K562 (cell line): ENCODE measurements around the gene PCDHGA5. TPM values are rescaled to one million over a fixed set of nuclear protein-coding genes. Genes with fewer than 3 reads are reported as not detected.

ENCODE experiments used
- ARID2 ChIP-seq: fragments of 450-650 bp; IDR thresholded peaks from 2 replicates; pipeline ENCODE4 v1.6.1; 2017; ENCODE audit warnings: antibody characterized with exemption, mild to moderate bottlenecking
- CXXC5 ChIP-seq: fragments of 250-450 bp; sonication (Bioruptor Pico); IDR thresholded peaks from 2 replicates; pipeline ENCODE4 v1.8.0; 2022; ENCODE audit warnings: inconsistent platforms, mild to moderate bottlenecking, moderate library complexity
- FOXK2 ChIP-seq, 2 experiments: fragments of 450-650 bp; IDR thresholded peaks in 1 of 2; conservative IDR thresholded peaks in 1 of 2; 2 replicates each; pipeline ENCODE4 v1.6.1; 2016; ENCODE audit warnings: low read depth in 2 of 2, mild to moderate bottlenecking in 1 of 2
- GABPB1 ChIP-seq: sonication (generic); formaldehyde crosslinking; IDR thresholded peaks from 2 replicates; pipeline ENCODE4 v1.8.0; 2022; ENCODE audit warnings: mild to moderate bottlenecking, missing genetic modification reagents
- HMGN3 ChIP-seq: IDR thresholded peaks from 2 replicates; pipeline ENCODE4 v1.6.1; 2011; ENCODE audit warnings: borderline replicate concordance, low read depth, mild to moderate bottlenecking, mixed read lengths, low read length; ENCODE audit not compliant: insufficient read length; ENCODE audit errors: extremely low read depth
- MYNN ChIP-seq, 2 experiments: sonication (generic); formaldehyde crosslinking in 1 of 2; IDR thresholded peaks; 2 replicates each; pipeline versions ENCODE4 v1.5.0 to v1.6.1; 2016 to 2020; ENCODE audit warnings: antibody characterized with exemption in 1 of 2, missing genetic modification reagents in 1 of 2
- POLR2H ChIP-seq: IDR thresholded peaks from 2 replicates; pipeline ENCODE4 v1.6.1; 2016; ENCODE audit warnings: missing genetic modification characterization, low read depth, mild to moderate bottlenecking, control low read depth, missing compliant biosample characterization, moderate library complexity
- SMAD4 ChIP-seq: fragments of 250-450 bp; sonication (Bioruptor Pico); conservative IDR thresholded peaks from 2 replicates; pipeline ENCODE4 v1.8.0; 2021; ENCODE audit warnings: inconsistent platforms, mild to moderate bottlenecking, moderate library complexity
- SP2 ChIP-seq: IDR thresholded peaks from 2 replicates; pipeline ENCODE4 v1.6.1; 2011; ENCODE audit warnings: mild to moderate bottlenecking, low read depth, low read length, moderate library complexity; ENCODE audit not compliant: poor library complexity, severe bottlenecking; ENCODE audit errors: extremely low read depth
- STAT5A ChIP-seq: IDR thresholded peaks from 2 replicates; pipeline ENCODE4 v1.6.1; 2012; ENCODE audit warnings: low read length, inconsistent platforms, borderline replicate concordance
- ZZZ3 ChIP-seq: fragments of 450-650 bp; IDR thresholded peaks from 2 replicates; pipeline ENCODE4 v1.6.1; 2016; ENCODE audit warnings: antibody characterized with exemption, mild to moderate bottlenecking, moderate library complexity
- polyA plus RNA-seq, 8 experiments: library from polyadenylated mRNA; depleted of rRNA in 4 of 8; stranded (reverse) in 5 of 8; unstranded in 3 of 8; fragments of >200 nt; fragmentation: Nextera tagmentation in 2 of 8; fragmentation: Illumina TruSeq in 1 of 8; extraction: Ambion mirVana in 2 of 8; extraction: Trizol in 1 of 8; gene quantifications; 2 replicates each; pipeline versions ENCODE4 v1.2.1 to v1.2.3, GENCODE V29; 2011 to 2014; ENCODE audit warnings: inconsistent platforms in 1 of 8, missing spikeins in 1 of 8
- total RNA-seq, 7 experiments: library from RNA; depleted of rRNA in 6 of 7; stranded (reverse); fragments of >200 nt in 6 of 7; fragmentation: Illumina TruSeq in 2 of 7; extraction: Trizol in 2 of 7; gene quantifications; 2 replicates each; pipeline versions ENCODE4 v1.2.1 to v1.2.3, GENCODE V29; 2011 to 2021; ENCODE audit warnings: low replicate concordance in 1 of 7
- TF ChIP-seq, protein P1 (sequence below): fragments of 450-650 bp; IDR thresholded peaks from 2 replicates; pipeline ENCODE4 v1.6.1; 2017; ENCODE audit warnings: antibody characterized with exemption, mild to moderate bottlenecking
- TF ChIP-seq, protein P2 (sequence below), 2 experiments: fragments of 450-650 bp in 1 of 2; sonication (generic) in 1 of 2; formaldehyde crosslinking in 1 of 2; IDR thresholded peaks in 1 of 2; conservative IDR thresholded peaks in 1 of 2; 2 replicates each; pipeline versions ENCODE4 v1.6.1 to v1.8.1; 2016 to 2023; ENCODE audit warnings: mild to moderate bottlenecking in 2 of 2, moderate library complexity in 2 of 2, inconsistent platforms in 1 of 2, missing genetic modification reagents in 1 of 2
- TF ChIP-seq, protein P3 (sequence below): sonication (generic); formaldehyde crosslinking; IDR thresholded peaks from 2 replicates; pipeline ENCODE4 v1.8.0; 2022; ENCODE audit warnings: mild to moderate bottlenecking, missing genetic modification reagents

PCDHGA5 gene
- total and polyA plus RNA-seq, 9 of the 15 experiments (the other 6 are each of a cell fraction or from before 2014, with no cell fraction given) = 0.01 to 0.18 (median 0.12) TPM; not detected in 1

DNA sequence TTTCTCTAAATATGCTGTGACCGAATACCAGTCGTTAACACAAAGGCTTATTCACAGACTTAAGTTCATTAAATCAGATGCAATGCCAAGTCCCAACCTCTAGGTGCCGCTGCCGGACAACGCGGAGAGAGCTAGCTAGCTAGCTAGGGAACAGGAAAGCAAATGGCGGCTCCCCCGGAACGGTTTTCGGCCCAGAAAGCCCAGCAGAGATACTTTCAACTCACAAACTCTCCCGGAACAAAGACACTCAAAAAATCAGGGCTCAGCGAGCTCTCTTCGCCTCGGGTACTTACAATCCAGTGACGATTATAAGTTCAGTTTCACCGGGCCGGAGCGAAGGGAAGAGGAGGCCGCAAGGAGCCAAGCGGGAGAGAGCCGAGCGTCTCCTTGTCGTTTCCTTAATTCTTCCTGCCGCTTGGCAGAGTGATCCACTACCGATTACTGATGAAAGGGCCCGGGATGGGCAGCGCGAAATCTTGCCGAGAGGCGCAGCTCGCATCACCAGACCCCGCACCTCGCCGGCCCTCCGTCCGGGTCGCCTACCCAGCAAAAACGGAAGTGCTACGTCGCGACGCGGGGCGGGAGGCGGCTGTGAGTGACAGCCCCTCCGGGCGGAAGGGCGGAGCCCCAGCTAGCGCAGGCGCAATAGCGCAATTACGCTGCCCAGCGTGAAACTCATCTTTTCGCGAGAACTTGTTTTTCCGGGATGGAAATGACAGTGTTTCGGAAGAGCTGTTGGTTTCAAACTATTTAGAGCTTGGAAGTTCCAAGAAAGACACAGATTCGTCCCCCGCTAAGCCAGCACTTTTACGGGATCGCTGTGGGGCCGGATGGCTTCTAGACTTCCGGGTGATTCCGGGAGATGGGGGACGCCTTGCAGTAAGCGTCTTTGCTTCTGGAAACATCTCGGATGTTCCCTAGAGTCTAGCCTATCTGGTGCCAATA is 43.5 kb upstream of the PCDHGA5 start, which contains the start of gene TAF7 (continued):
- TF ChIP-seq, protein P1, sequence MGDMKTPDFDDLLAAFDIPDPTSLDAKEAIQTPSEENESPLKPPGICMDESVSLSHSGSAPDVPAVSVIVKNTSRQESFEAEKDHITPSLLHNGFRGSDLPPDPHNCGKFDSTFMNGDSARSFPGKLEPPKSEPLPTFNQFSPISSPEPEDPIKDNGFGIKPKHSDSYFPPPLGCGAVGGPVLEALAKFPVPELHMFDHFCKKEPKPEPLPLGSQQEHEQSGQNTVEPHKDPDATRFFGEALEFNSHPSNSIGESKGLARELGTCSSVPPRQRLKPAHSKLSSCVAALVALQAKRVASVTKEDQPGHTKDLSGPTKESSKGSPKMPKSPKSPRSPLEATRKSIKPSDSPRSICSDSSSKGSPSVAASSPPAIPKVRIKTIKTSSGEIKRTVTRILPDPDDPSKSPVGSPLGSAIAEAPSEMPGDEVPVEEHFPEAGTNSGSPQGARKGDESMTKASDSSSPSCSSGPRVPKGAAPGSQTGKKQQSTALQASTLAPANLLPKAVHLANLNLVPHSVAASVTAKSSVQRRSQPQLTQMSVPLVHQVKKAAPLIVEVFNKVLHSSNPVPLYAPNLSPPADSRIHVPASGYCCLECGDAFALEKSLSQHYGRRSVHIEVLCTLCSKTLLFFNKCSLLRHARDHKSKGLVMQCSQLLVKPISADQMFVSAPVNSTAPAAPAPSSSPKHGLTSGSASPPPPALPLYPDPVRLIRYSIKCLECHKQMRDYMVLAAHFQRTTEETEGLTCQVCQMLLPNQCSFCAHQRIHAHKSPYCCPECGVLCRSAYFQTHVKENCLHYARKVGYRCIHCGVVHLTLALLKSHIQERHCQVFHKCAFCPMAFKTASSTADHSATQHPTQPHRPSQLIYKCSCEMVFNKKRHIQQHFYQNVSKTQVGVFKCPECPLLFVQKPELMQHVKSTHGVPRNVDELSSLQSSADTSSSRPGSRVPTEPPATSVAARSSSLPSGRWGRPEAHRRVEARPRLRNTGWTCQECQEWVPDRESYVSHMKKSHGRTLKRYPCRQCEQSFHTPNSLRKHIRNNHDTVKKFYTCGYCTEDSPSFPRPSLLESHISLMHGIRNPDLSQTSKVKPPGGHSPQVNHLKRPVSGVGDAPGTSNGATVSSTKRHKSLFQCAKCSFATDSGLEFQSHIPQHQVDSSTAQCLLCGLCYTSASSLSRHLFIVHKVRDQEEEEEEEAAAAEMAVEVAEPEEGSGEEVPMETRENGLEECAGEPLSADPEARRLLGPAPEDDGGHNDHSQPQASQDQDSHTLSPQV = 0 out of 2 replicates have a peak, but pooled peaks have one; percentile 25
- TF ChIP-seq HMGN3 (peak; percentile 69), STAT5A (no peak), POLR2H (tag) (peak; percentile 95), CXXC5 (CRISPR knock-in tag) (peak; percentile 91), GABPB1 (CRISPR knock-in tag) (peak; percentile 90), ZZZ3 (no peak; the same call in 1 of the 2 replicates), FOXK2 (conservative IDR thresholded peaks at IDR 0.05 in 1 of 2, IDR thresholded peaks at IDR 0.05 in 1 of 2; ENCODE audit: low read depth in 2 of 2) (no peak; a peak in 1 of 4 replicates), ARID2 (peak; percentile 84), MYNN (IDR thresholded peaks at IDR 0.05) (no peak), MYNN (CRISPR knock-in tag; IDR thresholded peaks at IDR 0.05) (0 out of 2 replicates have a peak, but pooled peaks have one; percentile 48), SMAD4 (CRISPR knock-in tag) (peak; percentile 56; the same call in 1 of the 2 replicates), SP2 (peak; percentile 34)
- TF ChIP-seq, protein P2, sequence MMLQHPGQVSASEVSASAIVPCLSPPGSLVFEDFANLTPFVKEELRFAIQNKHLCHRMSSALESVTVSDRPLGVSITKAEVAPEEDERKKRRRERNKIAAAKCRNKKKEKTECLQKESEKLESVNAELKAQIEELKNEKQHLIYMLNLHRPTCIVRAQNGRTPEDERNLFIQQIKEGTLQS (IDR thresholded peaks at IDR 0.05) = no peak
- TF ChIP-seq, protein P2 (CRISPR knock-in tag; conservative IDR thresholded peaks at IDR 0.05) = peak; percentile 79; the same call in 1 of the 2 replicates
- TF ChIP-seq, protein P3, sequence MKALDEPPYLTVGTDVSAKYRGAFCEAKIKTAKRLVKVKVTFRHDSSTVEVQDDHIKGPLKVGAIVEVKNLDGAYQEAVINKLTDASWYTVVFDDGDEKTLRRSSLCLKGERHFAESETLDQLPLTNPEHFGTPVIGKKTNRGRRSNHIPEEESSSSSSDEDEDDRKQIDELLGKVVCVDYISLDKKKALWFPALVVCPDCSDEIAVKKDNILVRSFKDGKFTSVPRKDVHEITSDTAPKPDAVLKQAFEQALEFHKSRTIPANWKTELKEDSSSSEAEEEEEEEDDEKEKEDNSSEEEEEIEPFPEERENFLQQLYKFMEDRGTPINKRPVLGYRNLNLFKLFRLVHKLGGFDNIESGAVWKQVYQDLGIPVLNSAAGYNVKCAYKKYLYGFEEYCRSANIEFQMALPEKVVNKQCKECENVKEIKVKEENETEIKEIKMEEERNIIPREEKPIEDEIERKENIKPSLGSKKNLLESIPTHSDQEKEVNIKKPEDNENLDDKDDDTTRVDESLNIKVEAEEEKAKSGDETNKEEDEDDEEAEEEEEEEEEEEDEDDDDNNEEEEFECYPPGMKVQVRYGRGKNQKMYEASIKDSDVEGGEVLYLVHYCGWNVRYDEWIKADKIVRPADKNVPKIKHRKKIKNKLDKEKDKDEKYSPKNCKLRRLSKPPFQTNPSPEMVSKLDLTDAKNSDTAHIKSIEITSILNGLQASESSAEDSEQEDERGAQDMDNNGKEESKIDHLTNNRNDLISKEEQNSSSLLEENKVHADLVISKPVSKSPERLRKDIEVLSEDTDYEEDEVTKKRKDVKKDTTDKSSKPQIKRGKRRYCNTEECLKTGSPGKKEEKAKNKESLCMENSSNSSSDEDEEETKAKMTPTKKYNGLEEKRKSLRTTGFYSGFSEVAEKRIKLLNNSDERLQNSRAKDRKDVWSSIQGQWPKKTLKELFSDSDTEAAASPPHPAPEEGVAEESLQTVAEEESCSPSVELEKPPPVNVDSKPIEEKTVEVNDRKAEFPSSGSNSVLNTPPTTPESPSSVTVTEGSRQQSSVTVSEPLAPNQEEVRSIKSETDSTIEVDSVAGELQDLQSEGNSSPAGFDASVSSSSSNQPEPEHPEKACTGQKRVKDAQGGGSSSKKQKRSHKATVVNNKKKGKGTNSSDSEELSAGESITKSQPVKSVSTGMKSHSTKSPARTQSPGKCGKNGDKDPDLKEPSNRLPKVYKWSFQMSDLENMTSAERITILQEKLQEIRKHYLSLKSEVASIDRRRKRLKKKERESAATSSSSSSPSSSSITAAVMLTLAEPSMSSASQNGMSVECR (CRISPR knock-in tag) = peak; percentile 82
